Epidermal melanocyte (primary cell): ENCODE measurements around the gene RIPOR3.
"Not testable (repeated sequence)": the region's sequence is repeated elsewhere in the genome, so short reads cannot be mapped to it uniquely, and the experiment has no call there.

Source experiments
- DNase-seq: peaks from one replicate; pipeline ENCODE4 v3.0.0; 2011; ENCODE audit warnings: low spot score; ENCODE audit not compliant: insufficient read length

RIPOR3 gene

GRCh38 chr20:50607850-50608749 lies 83.2 kb downstream of the RIPOR3 start:
- no peak for DNase-seq

- no peak for DNase-seq
These were observed 83.9 kb downstream of the RIPOR3 start for GRCh38 chr20:50607436-50607835.

GRCh38 chr20:50605136-50605535 lies 86.2 kb downstream of the RIPOR3 start:
- DNase-seq: no peak

- DNase-seq: no peak
These were observed 86.9 kb downstream of the RIPOR3 start for GRCh38 chr20:50604451-50604850.

- no peak for DNase-seq
These were observed 88.8 kb downstream of the RIPOR3 start for GRCh38 chr20:50602432-50603088.

- no peak for DNase-seq
These were observed 89.6 kb downstream of the RIPOR3 start for GRCh38 chr20:50601511-50602431.

- DNase-seq: no peak
These were observed 91.0 kb downstream of the RIPOR3 start for GRCh38 chr20:50600281-50600895.

- not testable (repeated sequence) for DNase-seq
These were observed 92.6 kb downstream of the RIPOR3 start for GRCh38 chr20:50598768-50599167.

- DNase-seq: no peak
These were observed 93.3 kb downstream of the RIPOR3 start for GRCh38 chr20:50598074-50598473.

GRCh38 chr20:50597406-50597969 lies 93.9 kb downstream of the RIPOR3 start:
- no peak for DNase-seq

GRCh38 chr20:50596694-50597021 lies 94.7 kb downstream of the RIPOR3 start:
- DNase-seq: no peak

- no peak for DNase-seq
These were observed 95.2 kb downstream of the RIPOR3 start for GRCh38 chr20:50595988-50596693.

- DNase-seq: no peak
These were observed 95.9 kb downstream of the RIPOR3 start for GRCh38 chr20:50595433-50595895.

GRCh38 chr20:50594591-50595432 lies 96.5 kb downstream of the RIPOR3 start:
- no peak for DNase-seq

- DNase-seq: no peak
These were observed 97.1 kb downstream of the RIPOR3 start for GRCh38 chr20:50594231-50594590.

GRCh38 chr20:50593005-50593335 lies 98.4 kb downstream of the RIPOR3 start:
- DNase-seq: no peak

GRCh38 chr20:50592282-50593004 lies 98.9 kb downstream of the RIPOR3 start:
- DNase-seq: no peak

GRCh38 chr20:50591233-50591852 lies 100.0 kb downstream of the RIPOR3 start:
- no peak for DNase-seq

- DNase-seq: no peak
These were observed 101.0 kb downstream of the RIPOR3 start for GRCh38 chr20:50590348-50590664.
